Medulla oblongata (tissue), 1 donor: ENCODE results near the gene FGF18.
"Not testable (repeated sequence)": the region's sequence is repeated elsewhere in the genome, so short reads cannot be mapped to it uniquely, and the experiment has no call there.

ENCODE experiments used
- DNase-seq: peaks from one replicate; pipeline ENCODE4 v3.0.0-alpha.2; 2015; ENCODE audit errors: extremely low spot score

Gene FGF18

DNA sequence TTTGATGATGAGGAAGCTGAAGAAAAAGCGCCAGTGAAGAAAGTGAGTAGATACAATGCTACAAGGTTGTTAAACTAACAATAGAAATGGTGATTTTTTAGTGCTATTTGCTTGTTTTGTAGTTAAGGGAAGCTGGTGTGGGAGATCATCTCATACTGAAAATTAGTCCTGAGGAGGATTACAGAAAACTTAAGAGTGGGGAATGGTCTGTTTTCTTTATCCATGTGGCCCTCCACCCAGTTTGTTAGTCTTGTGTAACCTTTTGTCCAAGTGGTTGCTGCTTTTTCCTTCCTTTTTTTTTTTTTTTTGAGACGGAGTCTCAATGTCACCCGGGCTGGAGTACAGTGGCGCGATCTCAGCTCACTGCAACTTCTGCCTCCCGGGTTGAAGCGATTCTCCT, 19.3 kb upstream of the FGF18 start:
- DNase-seq: no peak

DNA sequence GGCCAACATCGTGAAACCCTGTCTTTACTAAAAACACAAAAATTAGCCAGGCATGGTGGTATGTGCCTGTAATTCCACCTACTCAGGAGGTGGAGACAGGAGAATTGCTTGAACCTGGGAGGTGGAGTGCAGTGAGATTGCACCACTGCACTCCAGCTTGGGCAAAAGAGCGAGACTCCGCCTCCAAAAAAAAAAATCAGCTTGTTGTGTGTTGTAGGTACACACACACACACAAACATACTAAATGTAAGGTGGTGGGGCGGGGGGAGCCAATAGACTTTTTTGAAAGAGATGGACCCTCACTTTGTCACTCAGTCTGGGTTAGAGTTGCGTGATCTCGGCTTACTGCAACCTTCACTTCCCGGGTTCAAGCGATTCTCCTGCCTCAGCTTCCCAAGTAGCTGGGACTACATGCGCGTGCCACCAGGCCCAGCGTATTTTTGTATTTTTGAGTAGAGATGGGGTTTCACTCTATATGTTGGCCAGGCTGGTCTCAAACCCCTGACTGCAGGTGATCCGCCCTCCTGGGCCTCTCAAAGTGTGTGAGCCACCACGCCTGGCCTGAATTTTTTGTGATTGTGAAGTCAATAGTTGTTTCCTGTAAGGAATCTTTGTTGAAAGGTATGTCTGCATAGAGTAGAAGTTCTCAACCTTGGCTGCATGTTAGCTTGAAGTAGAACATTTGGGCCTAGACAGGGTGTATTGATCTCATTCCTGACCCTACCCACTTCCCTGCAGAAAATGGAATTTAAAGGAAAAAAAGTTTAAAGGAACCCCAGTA, 18.1 kb upstream of the FGF18 start:
- DNase-seq: no peak

DNA sequence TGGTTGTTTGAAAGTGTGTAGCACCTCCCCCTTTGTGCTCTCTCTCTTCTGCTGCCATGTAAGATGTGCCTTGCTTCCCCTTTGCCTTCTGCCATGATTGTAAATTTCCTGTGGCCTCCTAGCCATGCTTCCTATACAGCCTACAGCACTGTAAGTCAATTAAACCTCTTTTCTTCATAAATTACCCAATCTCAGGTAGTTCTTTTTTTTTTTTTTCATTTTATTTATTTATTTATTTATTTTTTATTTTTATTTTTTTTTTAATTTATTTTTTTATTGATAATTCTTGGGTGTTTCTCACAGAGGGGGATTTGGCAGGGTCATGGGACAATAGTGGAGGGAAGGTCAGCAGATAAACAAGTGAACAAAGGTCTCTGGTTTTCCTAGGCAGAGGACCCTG, 16.7 kb upstream of the FGF18 start:
- not testable (repeated sequence) for DNase-seq

DNA sequence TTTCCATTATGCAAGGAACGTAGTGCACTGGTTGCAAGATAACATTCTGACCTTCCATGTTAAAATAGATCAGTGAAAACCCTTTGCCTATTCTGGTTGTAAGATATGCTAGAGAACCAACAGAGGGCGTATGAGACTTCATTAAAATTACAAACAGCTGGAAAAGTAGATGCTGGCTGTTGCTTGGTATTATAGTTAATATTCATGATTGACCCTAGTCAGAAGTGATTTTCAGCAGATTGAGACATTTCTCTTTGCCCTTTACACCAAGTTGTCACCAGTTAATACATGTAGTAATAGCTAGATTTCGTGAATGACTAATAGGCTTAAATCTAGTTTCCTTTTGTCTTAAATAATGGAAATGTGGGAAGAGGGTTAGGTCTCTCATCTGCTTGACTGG, 13.8 kb upstream of the FGF18 start:
- no peak for DNase-seq

DNA sequence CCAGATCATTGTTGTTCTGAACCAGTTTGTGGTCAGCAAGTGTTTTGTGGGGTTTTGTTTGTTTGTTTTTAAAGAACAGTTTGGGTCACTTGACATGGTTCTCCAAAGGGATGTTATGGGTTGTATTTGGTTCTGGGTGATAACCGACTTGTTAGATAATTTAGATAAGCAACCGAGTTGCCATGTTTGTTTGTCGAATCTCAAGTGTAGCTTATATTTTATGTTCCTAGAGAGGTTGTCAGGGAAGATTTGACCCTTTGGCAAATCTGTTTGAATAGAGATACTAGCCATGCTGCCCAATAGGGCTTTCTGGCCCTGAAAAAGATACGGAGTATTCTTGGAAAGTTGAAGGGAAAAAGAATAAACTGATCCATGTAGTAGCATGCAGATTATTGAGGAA, 12.2 kb upstream of the FGF18 start:
- DNase-seq: no peak

DNA sequence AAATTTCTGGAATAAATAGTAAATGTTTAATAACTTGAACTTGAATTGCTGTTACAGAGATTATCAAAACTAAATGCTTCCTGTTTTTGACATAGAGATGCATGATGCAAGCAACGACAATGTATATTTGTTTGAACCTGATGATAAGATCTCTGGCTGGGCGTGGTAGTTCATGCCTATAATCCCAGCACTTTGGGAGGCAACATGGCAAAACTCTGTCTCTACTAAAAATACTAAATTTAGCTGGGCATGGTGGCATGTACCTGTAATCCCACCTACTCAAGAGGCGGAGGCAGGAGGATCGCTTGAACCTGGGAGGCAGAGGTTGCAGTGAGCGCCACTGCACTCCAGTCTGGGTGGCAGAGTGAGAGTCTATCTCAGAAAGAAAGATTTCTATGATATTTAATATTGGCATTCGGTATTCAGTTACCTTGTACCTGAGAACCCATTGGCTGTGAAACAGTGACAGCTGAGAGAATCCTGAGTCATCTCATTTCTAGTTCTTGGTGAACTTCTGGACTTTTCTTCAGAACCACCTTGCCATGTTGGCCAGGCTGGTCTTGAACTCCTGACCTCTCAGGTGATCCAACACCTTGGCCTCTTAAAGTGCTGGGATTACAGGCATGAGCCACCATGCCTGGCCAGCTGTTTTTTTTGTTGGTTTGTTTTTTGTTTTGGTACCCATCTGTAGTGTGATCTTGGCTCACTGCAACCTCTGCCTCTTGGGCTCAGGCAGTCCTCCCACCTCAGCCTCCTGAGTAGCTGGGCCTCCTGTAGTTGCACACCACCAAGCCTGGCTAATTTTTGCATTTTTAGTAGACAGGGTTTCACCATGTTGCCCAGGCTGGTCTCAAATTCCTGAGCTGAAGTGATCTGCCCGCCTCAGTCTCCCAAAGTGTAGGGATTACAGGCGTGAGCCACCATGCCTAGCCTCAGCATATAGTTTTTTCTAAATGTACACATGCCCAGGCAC, 10.0 kb upstream of the FGF18 start:
- no peak for DNase-seq

DNA sequence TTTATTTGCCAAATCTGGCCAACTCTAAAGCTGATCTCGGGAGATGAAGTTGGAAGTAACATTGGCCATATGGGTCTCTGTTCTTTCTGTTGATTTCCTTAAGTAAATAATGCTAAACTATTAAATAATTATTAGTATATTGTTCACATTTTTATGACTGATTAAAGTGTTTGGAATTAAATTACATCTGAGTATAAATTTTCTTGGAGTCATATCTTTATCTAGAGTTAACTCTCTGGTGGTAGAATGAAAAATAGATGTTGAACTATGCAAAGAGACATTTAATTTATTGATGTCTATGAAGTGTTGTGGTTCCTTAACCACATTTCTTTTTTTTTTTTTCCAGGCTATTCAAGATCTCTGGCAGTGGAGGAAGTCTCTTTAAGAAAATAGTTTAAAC, 9.3 kb upstream of the FGF18 start:
- DNase-seq: no peak

DNA sequence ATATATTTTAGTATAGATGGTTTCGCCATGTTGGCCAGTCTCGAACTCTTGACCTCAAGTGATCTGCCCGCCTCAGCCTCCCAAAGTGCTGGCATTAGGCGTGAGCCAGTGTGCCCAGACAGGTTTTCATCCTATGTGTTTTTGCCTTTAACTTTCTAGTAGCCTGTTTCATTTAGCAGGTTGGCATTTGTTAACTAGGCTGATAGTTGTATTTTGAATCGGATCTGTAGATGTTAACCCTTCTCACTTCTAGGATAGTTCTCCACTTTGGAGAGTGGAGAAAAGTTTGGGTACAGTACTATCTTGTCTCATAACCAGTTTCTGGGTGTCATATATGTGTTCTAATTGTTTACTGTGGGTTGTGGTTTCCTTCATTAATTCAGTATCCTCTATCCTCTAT, 7.3 kb upstream of the FGF18 start:
- no peak for DNase-seq

DNA sequence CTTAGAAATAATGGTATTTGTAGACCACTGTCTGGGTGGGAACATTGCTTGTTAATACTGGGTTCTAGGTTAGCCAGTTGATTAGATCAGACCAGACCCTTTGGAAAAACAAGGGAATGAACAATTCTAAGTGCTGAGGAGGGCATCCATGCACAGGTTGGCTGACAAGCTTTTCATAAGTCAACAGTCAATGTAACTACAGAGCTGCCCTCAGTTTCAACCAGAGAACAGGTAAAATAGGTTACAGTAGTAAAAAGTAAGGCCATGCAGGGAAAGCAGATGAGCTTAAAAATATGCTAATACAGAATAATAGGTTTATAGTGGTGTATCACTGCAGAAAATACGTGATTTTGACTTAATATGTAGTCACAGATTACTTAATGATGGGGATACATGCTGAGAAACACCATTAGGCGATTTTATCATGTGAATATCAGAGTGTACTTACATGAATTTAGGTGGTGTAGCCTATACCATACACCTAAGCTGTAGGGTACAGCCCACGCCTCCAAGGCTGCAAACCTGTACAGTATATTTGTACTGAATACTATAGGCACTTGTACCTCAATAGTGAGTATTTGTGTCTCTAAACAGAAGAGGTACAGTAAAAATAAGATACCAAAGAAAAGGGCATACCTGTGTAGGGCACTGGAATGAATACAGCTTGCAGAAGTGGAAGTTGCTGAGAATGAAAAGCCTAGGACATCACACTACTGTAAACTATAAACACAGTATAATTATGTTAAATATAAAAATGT, 6.1 kb upstream of the FGF18 start:
- no peak for DNase-seq

DNA sequence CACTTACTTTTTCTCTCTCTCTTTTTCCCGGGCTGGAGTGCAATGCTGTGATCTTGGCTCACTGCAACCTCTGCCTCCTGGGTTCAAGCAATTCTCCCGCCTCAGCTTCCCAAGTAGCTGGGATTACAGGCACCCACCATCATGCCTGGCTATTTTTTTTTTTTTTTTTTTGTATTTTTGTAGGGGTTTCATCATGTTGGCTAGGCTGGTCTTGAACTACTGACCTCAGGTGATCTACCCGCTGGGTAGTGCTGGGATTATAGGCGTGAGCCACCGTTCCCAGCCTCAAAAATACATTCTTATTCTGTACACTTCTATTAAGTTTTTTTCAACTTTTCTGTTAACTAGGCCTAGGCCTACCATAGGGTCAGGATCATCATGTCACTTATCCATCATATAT, 5.5 kb upstream of the FGF18 start:
- DNase-seq: not testable (repeated sequence)

DNA sequence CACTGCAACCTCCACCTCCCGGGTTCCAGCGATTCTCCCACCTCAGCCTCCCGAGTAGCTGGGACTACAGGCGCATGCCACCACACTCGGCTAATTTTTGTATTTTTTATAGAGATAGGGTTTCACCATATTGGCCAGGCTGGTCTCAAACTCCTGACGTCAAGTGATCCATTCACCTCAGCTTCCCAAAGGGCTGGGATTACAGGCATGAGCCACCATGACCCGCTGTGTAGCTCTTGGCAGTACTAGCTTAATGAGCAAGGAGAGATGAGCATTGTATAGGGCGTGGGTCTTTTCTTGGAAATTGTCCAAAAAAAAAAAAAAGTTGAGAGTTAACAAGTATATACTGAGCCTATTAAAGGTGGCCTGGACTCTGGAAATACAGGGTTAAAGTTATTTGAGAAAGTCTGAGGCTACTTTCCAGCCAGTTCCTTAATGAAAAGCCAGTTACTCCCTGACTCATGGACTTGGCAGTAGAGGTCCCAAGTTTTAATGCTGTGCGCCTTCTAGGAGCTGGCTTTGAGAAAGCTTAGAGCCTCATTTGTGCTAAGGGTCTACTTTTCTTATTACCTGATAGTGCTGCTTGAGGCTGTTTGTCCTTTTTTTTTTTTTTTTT, 4.2 kb upstream of the FGF18 start:
- peak; percentile 42 for DNase-seq

DNA sequence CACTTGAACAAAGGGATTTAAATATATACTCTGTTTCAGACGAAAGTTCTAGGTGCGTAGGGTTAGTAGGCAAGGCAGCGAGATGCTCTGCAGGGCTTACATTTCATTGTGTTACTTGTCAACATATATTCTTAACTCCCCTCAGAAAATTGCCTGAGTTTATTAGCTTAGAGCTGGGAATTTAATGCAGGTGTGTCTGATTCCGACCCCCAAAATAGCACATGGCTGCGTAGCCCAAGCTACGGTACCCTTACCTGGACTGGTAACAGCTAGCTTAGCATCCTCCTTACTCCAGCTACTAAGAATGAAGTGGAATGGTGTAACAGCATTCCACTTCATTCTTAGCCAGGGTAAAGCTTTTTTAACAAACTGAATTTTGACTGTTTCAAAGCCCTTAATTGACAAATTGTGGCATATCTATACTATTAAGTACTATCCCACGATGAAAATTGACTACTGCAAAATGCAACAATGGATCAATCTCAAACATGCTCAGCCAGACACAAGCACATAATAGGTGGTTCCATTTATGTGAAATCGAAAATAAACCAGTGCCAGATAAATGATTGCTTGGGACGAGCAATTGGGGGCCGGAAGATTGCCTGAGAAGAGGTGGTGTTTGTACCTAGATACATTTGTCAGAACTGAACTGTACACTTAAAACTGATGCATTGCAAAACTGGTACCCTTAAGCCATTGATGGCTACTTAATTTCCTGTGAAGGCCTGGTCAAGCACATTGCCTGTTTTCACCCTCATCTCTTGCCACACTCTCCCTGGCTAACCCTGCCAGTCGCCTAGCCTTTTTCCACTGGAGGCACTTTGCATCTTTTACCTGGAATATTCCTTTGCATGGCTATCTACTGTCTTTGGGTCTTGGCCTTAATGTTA, 3.0 kb upstream of the FGF18 start:
- DNase-seq: no peak

DNA sequence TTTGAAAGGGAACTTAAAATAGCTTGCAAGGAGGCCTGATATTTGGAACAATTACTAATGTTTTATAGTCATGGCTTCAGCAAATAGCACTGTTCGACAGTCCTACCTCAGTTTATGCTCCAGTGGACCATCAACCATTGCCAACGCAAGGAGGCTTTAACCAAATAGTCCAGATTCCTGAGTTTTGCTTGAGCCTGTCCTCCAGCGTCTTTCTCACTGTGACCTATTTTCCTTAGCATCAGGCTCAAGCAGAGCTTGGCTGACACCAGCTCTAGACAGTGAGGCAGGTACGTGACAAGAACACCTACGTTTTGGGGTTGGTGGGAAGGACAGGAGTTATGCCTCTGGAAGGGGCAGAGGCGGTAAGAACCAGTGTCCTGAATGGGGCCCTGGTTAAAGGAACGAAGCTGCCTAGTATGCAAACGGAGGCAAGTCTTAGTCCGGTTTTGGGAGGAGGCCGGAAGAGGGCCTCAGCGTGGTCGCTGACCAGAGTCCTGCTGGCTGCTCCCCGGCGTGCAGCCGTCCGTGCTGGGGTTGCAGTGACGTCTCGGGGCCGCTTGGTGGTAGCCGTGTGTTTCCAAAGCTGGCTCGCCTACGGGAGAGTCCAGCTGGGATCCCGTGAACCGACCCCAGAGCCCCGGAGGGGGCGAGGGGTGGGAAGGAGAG, 998 bp upstream of the FGF18 start:
- DNase-seq: peak; percentile 67

DNA sequence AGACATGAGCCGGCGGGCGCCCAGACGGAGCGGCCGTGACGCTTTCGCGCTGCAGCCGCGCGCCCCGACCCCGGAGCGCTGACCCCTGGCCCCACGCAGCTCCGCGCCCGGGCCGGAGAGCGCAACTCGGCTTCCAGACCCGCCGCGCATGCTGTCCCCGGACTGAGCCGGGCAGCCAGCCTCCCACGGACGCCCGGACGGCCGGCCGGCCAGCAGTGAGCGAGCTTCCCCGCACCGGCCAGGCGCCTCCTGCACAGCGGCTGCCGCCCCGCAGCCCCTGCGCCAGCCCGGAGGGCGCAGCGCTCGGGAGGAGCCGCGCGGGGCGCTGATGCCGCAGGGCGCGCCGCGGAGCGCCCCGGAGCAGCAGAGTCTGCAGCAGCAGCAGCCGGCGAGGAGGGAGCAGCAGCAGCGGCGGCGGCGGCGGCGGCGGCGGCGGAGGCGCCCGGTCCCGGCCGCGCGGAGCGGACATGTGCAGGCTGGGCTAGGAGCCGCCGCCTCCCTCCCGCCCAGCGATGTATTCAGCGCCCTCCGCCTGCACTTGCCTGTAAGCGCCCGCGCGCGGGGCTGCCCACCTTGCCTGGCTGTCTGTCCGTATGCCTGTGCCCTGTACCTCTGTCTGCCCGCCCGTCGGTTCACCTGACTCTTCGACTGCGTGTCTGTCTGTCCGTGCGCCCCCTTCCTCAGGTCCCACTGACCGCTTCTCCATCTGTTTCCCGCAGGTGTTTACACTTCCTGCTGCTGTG, 412 bp downstream of the FGF18 start:
- no peak for DNase-seq

DNA sequence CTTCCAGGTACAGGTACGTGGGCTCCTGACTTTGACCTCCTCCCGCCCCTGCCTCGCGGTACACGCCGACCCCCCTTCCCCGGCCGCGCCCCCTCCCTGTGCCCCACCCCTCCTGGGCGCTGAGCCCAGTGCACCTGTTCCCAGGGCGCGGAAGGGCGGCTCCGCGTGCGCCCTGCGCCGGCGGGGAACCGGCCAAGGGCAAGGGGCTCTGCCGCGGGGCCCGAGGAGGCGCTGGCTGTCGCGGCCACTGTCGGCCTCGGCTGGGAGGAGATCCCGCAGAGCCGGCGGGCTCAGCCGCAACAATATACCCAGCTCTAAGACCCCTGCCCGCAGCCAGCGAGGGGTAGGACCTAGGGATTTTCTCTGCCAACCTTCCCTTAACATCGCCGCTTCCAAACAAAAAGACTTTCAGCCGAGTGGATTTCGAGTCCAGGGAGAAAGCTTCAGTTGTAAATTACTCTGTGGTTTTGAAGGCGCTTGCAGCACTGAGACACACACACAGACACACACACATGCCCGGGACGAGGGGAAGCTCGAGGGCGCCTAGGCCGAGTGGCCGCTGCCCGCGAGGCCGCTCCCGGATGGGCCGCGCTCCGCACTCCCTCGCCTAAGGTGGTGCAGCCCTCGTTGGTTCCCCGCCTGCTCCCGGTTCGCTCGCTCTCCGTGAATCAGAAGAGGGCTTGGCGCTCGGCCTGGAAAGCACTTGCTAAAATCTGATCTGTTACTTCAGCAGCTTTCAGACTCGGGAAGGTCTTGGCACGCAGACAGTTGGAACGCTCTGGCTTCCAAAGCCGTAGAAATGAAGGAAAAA, 1.2 kb downstream of the FGF18 start:
- peak; percentile 21 for DNase-seq

DNA sequence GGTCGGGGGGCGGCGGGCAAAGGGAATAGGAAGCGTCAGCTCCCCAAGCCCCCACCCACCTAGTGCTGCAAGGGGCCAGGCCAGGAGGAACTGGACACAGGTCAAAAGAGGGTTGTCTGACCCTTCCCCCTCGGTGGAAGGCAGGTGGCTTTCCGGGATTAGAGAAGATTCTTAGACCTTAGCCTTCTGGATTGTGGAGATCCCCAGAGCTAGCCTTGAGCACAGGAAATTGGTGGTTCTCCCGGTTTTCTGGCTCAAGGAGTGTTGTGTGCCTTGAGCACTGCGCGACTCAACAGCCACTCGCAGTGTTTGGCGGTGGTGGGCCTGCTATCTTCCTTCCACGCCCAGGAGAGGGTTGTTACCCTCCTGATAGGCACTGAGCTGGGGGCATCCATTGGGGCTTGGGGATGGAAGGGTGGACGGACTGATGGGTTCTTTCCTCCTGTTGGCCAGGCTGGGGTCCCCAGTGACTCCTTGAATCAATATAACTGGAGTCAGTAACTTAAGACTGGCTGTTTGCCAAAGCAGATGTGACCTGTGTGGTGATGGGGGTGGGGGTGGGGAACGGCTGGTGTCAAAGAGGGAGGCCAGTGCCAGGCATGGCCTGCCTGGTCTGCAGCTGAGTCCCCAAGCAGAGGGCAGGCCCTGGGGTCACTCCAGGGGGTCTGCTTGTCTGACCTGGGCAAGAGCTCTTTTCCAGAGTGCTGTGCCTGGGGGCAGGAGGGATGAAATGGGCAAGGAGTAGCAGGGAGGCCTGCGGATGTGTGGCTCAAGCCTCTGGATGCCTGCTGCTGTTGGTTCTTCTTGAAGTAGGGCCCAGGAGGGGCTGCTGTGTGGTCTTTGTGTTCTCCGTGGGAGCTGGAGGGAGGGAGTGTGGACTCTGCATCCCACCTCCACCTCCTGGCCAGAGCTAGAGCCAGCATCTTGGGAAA, 2.1 kb downstream of the FGF18 start:
- no peak for DNase-seq

DNA sequence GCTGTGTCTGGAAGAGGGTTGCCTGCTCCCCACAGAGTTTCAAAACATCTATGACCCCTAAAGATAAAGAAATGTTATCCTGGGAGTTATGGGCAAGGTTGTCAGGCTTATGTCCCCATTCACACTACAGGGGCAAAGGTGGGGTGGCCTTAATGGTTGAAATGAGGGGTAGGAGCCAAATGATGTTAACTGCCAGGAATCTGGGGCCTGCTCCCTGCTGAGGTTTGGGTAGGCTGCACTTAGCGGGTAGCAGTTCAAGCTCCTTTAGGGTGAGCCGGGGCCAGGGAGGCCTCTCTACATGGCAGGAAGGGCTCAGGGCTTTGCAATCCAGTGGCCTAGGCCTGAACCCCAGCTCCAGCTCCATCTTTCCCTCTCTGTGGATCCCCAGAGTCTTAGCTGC, 3.0 kb downstream of the FGF18 start:
- no peak for DNase-seq
